ENCODE results near the gene SORCS2.

DNA sequence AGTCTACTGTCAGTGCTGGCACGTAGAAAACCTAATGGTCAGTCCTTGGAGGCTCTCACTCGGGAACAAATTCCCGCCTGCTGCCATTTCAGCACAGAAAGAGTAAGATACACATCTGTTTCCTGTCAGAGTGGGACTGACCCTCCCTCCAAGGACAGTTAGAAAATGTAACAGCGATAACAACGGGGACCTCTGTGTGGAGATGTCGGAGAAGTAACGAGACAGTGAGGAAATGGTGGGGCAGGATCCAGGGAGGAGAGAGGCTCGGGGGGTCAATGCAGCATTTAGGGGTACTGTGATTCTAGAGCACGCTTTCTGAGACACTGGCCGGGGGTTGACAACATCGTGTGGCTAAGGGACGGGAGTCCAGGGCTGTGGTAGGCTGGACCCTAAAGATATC is 36.0 kb upstream of the SORCS2 start:
- TF ChIP-seq CTCF (IDR thresholded peaks at IDR 0.05; ENCODE audit: low read length), result no peak
- TF ChIP-seq EZH2 (IDR thresholded peaks at IDR 0.05; ENCODE audit: borderline replicate concordance, low read length), result no peak

Data from OCI-LY1 (cell line).